ENCODE results near the gene MBL2.

DNA sequence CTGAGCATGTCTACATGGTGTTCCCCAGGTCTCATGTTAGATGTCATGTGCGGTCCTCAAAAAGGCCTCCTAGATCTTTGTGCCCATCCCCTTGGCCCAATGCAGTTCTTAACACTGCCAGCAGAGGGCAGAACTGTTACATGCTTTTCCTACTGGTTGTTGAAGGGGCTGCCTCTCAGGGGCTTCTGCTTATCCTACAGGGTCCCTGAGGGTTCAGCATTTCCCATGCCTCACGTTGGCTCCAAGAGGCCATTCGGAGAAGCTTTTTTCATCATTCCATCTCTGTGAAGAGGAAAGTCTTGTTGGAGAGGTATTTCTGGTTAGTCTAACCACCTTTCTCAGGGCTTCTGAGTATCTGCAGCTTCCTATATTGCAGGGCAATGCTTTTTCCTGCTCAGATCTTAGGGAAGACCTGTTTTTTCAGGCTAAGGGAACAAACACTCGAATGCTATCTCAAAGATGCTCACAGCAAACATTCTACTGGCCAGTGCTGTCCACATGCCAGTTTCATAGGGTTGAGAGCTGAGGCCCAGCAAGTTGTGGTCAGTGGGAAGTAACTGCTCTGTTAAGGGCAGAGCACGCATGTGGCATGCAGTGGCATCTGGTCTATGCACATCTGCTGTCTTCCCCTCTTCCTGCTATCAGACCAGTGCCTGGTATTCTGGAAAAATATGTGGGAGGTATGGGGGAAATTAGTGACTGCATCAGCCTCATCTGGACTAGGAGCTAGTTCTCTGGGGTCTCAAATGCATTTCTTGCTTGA is 31.5 kb downstream of the MBL2 start:
- TF ChIP-seq GATA2 (IDR thresholded peaks at IDR 0.05; ENCODE audit: low read depth, low read length) (no peak), GATA3 (IDR thresholded peaks at IDR 0.05; ENCODE audit: low read depth, low read length) (no peak)
